H9 (cell line): ENCODE data around the gene PHF8. TPM values are rescaled to one million over a fixed set of nuclear protein-coding genes. Genes with fewer than 3 reads are reported as not detected.

Source experiments
- DNase-seq: peaks from one replicate; pipeline ENCODE4 v3.0.0-alpha.2; 2017
- H2AFZ ChIP-seq: one replicate; pipeline ENCODE4 v1.6.1; 2013; ENCODE audit warnings: mild to moderate bottlenecking, low read length, control low read depth, moderate library complexity
- H2AK5ac ChIP-seq: 2 replicates; pipeline ENCODE4 v1.6.1; 2013; ENCODE audit warnings: low read length, control low read depth, mixed read lengths; ENCODE audit not compliant: insufficient read length
- H2BK120ac ChIP-seq: one replicate; pipeline ENCODE4 v1.6.1; 2013; ENCODE audit warnings: low read depth, mild to moderate bottlenecking, low read length, control low read depth, inconsistent platforms; ENCODE audit not compliant: poor library complexity, severe bottlenecking
- H2BK12ac ChIP-seq: 2 replicates; pipeline ENCODE4 v1.6.1; 2013; ENCODE audit warnings: low read length, control low read depth, mixed read lengths, low read depth; ENCODE audit not compliant: insufficient read length
- H2BK15ac ChIP-seq: 2 replicates; pipeline ENCODE4 v1.6.1; 2013; ENCODE audit warnings: low read depth, low read length, control low read depth
- H2BK20ac ChIP-seq: one replicate; pipeline ENCODE4 v1.6.1; 2013; ENCODE audit warnings: low read depth, mild to moderate bottlenecking, low read length, control low read depth, inconsistent platforms; ENCODE audit not compliant: poor library complexity, severe bottlenecking
- H2BK5ac ChIP-seq: 2 replicates; pipeline ENCODE4 v1.6.1; 2013; ENCODE audit warnings: low read length, control low read depth, mixed read lengths; ENCODE audit not compliant: insufficient read length
- H3K14ac ChIP-seq: 2 replicates; pipeline ENCODE4 v1.6.1; 2013; ENCODE audit warnings: low read length, control low read depth; ENCODE audit not compliant: insufficient read depth
- H3K18ac ChIP-seq: 2 replicates; pipeline ENCODE4 v1.6.1; 2013; ENCODE audit warnings: low read depth, mild to moderate bottlenecking, mixed read lengths, low read length, control low read depth; ENCODE audit not compliant: insufficient read length
- H3K23ac ChIP-seq: 2 replicates; pipeline ENCODE4 v1.6.1; 2013; ENCODE audit warnings: low read length, control low read depth, mixed read lengths, low read depth; ENCODE audit not compliant: insufficient read length
- H3K23me2 ChIP-seq: 2 replicates; pipeline ENCODE4 v1.6.1; 2013; ENCODE audit warnings: low read depth, mild to moderate bottlenecking, mixed read lengths, low read length, control low read depth; ENCODE audit not compliant: insufficient read length, poor library complexity, severe bottlenecking
- H3K27ac ChIP-seq: 2 replicates; pipeline ENCODE4 v1.5.1; 2013; ENCODE audit warnings: low read length, control low read depth, mixed read lengths, low read depth; ENCODE audit not compliant: insufficient read length
- H3K27me3 ChIP-seq: 2 replicates; pipeline ENCODE4 v1.6.1; 2013; ENCODE audit warnings: low read length, control low read depth, inconsistent platforms; ENCODE audit not compliant: insufficient read depth
- H3K4ac ChIP-seq: 2 replicates; pipeline ENCODE4 v1.6.1; 2013; ENCODE audit warnings: low read depth, mild to moderate bottlenecking, control low read depth, inconsistent platforms, low read length, moderate library complexity
- H3K4me1 ChIP-seq: 2 replicates; pipeline ENCODE4 v1.6.1; 2013; ENCODE audit warnings: low read length, control low read depth, inconsistent platforms; ENCODE audit not compliant: insufficient read depth
- H3K4me2 ChIP-seq: 2 replicates; pipeline ENCODE4 v1.6.1; 2013; ENCODE audit warnings: low read length, control low read depth, mixed read lengths; ENCODE audit not compliant: insufficient read length, insufficient read depth
- H3K56ac ChIP-seq: 2 replicates; pipeline ENCODE4 v1.6.1; 2013; ENCODE audit warnings: low read depth, mild to moderate bottlenecking, mixed read lengths, low read length, control low read depth; ENCODE audit not compliant: insufficient read length
- H3K79me1 ChIP-seq: 2 replicates; pipeline ENCODE4 v1.6.1; 2013; ENCODE audit warnings: low read depth, mild to moderate bottlenecking, moderate library complexity, low read length, control low read depth, inconsistent platforms; ENCODE audit not compliant: insufficient read depth, poor library complexity, severe bottlenecking
- H3K79me2 ChIP-seq: 2 replicates; pipeline ENCODE4 v1.6.1; 2013; ENCODE audit warnings: low read length, control low read depth, inconsistent platforms; ENCODE audit not compliant: insufficient read depth
- H3K9ac ChIP-seq: 2 replicates; pipeline ENCODE4 v1.6.1; 2013; ENCODE audit warnings: low read length, control low read depth, mixed read lengths; ENCODE audit not compliant: insufficient read length; ENCODE audit errors: extremely low read depth
- H3K9me3 ChIP-seq: one replicate; pipeline ENCODE4 v1.6.1; 2013; ENCODE audit warnings: low read depth, low read length, inconsistent platforms; ENCODE audit not compliant: control insufficient read depth
- H3T11ph ChIP-seq: one replicate; pipeline ENCODE4 v1.6.1; 2013; ENCODE audit warnings: mild to moderate bottlenecking, low read length, control low read depth, inconsistent platforms
- H4K20me1 ChIP-seq: one replicate; pipeline ENCODE4 v1.6.1; 2013; ENCODE audit not compliant: control insufficient read depth, insufficient read length, insufficient read depth
- H4K5ac ChIP-seq: 2 replicates; pipeline ENCODE4 v1.6.1; 2013; ENCODE audit warnings: low read depth, mild to moderate bottlenecking, mixed read lengths, low read length, control low read depth; ENCODE audit not compliant: insufficient read length
- H4K8ac ChIP-seq: replicated peaks from 2 replicates; pipeline ENCODE4 v1.6.1; 2013; ENCODE audit warnings: low read length, control low read depth, mixed read lengths, low read depth; ENCODE audit not compliant: insufficient read length
- H4K91ac ChIP-seq: 2 replicates; pipeline ENCODE4 v1.6.1; 2013; ENCODE audit warnings: low read depth, mild to moderate bottlenecking, moderate library complexity, mixed read lengths, low read length, control low read depth; ENCODE audit not compliant: insufficient read length
- H3K27ac Mint-ChIP-seq, 3 experiments: 2 replicates in 2 of 3; 3 replicates in 1 of 3; pipeline ENCODE4 v1.8.0; 2020 to 2021; ENCODE audit warnings: mixed read lengths in 3 of 3, mild to moderate bottlenecking in 1 of 3, moderate library complexity in 1 of 3
- H3K27me3 Mint-ChIP-seq: 2 replicates; pipeline ENCODE4 v1.8.0; 2021; ENCODE audit warnings: low read depth, mild to moderate bottlenecking, moderate library complexity, mixed read lengths
- H3K36me3 Mint-ChIP-seq, 3 experiments: 2 replicates in 2 of 3; 3 replicates in 1 of 3; pipeline ENCODE4 v1.8.0; 2020 to 2021; ENCODE audit warnings: low read depth in 3 of 3, mixed read lengths in 3 of 3; ENCODE audit not compliant: insufficient read depth in 1 of 3
- H3K4me1 Mint-ChIP-seq, 2 experiments: 2 replicates each; pipeline ENCODE4 v1.8.0; 2020; ENCODE audit warnings: mixed read lengths in 2 of 2
- H3K4me3 Mint-ChIP-seq, 2 experiments: 2 replicates in 1 of 2; 3 replicates in 1 of 2; pipeline ENCODE4 v1.8.0; 2020 to 2021; ENCODE audit warnings: mild to moderate bottlenecking in 2 of 2, mixed read lengths in 2 of 2, moderate library complexity in 1 of 2
- H3K9me3 Mint-ChIP-seq, 2 experiments: 2 replicates in 1 of 2; 3 replicates in 1 of 2; pipeline ENCODE4 v1.8.0; 2020; ENCODE audit warnings: mild to moderate bottlenecking in 2 of 2, mixed read lengths in 2 of 2, moderate library complexity in 1 of 2
- WGBS: extraction: QIAGEN DNeasy Blood & Tissue Kit; methylation state at CpG from one replicate; pipeline ENCODE4 v1.1.7; 2013; ENCODE audit warnings: missing lambda C conversion rate, low lambda C conversion rate, mixed read lengths; ENCODE audit not compliant: insufficient read length; ENCODE audit errors: extremely low coverage; 5-methylcytosine and 5-hydroxymethylcytosine counted together
- total RNA-seq: library from RNA; stranded (reverse); gene quantifications from 2 replicates; pipeline ENCODE4 v1.2.1, GENCODE V29; 2021
- TF ChIP-seq, protein P1 (sequence below): fragments of 200-600 bp; sonication (generic); conservative IDR thresholded peaks from 3 replicates; pipeline ENCODE4 v1.8.0; 2021; ENCODE audit warnings: antibody characterized with exemption, mild to moderate bottlenecking

The PHF8 gene
- total RNA-seq, 1 experiment from 2014 or later, result 38.9 TPM

DNA sequence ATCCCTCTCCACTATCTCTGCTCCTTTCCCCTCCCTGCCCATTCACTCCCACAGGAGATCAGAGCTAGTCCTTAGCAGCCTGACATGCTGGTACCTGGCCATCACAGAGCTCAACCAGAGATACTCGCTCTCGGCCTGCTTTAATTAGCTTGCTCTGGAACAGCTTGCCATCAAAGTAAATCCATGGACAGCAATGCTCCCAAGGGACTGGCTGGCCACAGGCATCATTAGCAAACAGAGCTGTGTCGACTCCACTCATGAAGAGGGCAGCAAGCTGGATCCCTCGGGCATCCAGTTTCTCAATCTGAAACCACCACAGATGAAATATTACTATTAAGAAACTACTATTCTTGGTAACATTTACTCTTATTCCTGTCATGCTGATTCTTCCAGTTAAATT lies 43.4 kb upstream of the PHF8 start:
- Histone ChIP-seq H2BK20ac (no peak overlapping the region), H4K8ac (no peak overlapping the region), H3K27ac (no peak overlapping the region), H2AFZ (no peak overlapping the region), H3K4me1 (no peaks in the 10 kb centered on the region), H3K27me3 (no peaks in the 10 kb centered on the region), H3K79me1 (no peaks in the 10 kb centered on the region), H2AK5ac (no peak overlapping the region), H2BK15ac (no peak overlapping the region), H3K9ac (no peak overlapping the region), H2BK120ac (no peak overlapping the region), H3K14ac (no peak overlapping the region), H3K9me3 (peaks cover 9% of the 10 kb centered on the region), H4K5ac (no peak overlapping the region), H4K91ac (no peak overlapping the region), H3K56ac (no peak overlapping the region), H2BK12ac (no peak overlapping the region), H3K4me2 (no peak overlapping the region), H3K18ac (no peak overlapping the region), H4K20me1 (no peaks in the 10 kb centered on the region), H3K79me2 (no peaks in the 10 kb centered on the region), H3T11ph (no peak overlapping the region), H3K4ac (no peak overlapping the region), H3K23me2 (no peaks in the 10 kb centered on the region), H2BK5ac (no peak overlapping the region), H3K23ac (no peak overlapping the region)
- Mint-ChIP-seq H3K4me1 (peaks cover 0 to 2% of the 10 kb centered on the region in 2 experiments; a peak in 1 of 4 replicates), H3K27ac (peak overlapping the region in 1 of 3 experiments; percentile 36; a peak in 1 of 7 replicates), H3K4me3 (no peak overlapping the region), H3K36me3 (peaks cover 2 to 16% (median 8%) of the 10 kb centered on the region in 3 experiments; a peak in 6 of 7 replicates), H3K27me3 (no peaks in the 10 kb centered on the region), H3K9me3 (peaks cover 68 to 76% of the 10 kb centered on the region in 2 experiments)
- WGBS, result no CpG with 5 or more reads among the region's 4 CpGs
- TF ChIP-seq, protein P1, sequence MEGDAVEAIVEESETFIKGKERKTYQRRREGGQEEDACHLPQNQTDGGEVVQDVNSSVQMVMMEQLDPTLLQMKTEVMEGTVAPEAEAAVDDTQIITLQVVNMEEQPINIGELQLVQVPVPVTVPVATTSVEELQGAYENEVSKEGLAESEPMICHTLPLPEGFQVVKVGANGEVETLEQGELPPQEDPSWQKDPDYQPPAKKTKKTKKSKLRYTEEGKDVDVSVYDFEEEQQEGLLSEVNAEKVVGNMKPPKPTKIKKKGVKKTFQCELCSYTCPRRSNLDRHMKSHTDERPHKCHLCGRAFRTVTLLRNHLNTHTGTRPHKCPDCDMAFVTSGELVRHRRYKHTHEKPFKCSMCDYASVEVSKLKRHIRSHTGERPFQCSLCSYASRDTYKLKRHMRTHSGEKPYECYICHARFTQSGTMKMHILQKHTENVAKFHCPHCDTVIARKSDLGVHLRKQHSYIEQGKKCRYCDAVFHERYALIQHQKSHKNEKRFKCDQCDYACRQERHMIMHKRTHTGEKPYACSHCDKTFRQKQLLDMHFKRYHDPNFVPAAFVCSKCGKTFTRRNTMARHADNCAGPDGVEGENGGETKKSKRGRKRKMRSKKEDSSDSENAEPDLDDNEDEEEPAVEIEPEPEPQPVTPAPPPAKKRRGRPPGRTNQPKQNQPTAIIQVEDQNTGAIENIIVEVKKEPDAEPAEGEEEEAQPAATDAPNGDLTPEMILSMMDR, result no peak
- DNase-seq, result no peak
